PFSK-1 (cell line): ENCODE measurements around the gene TGOLN2.

Source experiments
- POLR2AphosphoS5 ChIP-seq: IDR thresholded peaks from 2 replicates; pipeline ENCODE4 v1.6.1; 2012; ENCODE audit warnings: low read depth, mild to moderate bottlenecking, control low read depth, low read length, moderate library complexity
- SIN3A ChIP-seq: IDR thresholded peaks from 2 replicates; pipeline ENCODE4 v1.6.1; 2012; ENCODE audit warnings: mild to moderate bottlenecking, low read length, moderate library complexity, borderline replicate concordance; ENCODE audit not compliant: insufficient read depth
- TAF1 ChIP-seq: IDR thresholded peaks from 2 replicates; pipeline ENCODE4 v1.6.1; 2012; ENCODE audit warnings: low read length, control low read depth, borderline replicate concordance; ENCODE audit not compliant: insufficient read depth

GRCh38 chr2:85287721-85288120 lies 40.1 kb downstream of the TGOLN2 start:
- TF ChIP-seq TAF1 (no peak), POLR2AphosphoS5 (no peak), SIN3A (no peak)
